A549 (cell line): ENCODE results near the gene LARGE1. TPM values are rescaled to one million over a fixed set of nuclear protein-coding genes. Genes with fewer than 3 reads are reported as not detected.
"Not testable (repeated sequence)": the region's sequence is repeated elsewhere in the genome, so short reads cannot be mapped to it uniquely, and the experiment has no call there.

Experiments used
- ATAC-seq, 2 experiments: fragments of 200-7000 bp in 1 of 2; fragments of >200 bp in 1 of 2; cut with Nextera tagmentation in 1 of 2; cut with Tn5 transposase in 1 of 2; 3 replicates each; pipeline versions ENCODE4 v1.8.0 to v1.9.1; 2018 to 2020; ENCODE audit warnings: mild to moderate bottlenecking in 1 of 2, moderate library complexity in 1 of 2
- CTCF ChIA-PET: fragments of 300-600 bp; sonication (Branson Sonifier 250); formaldehyde crosslinking; extraction: SDS; loops from one replicate; lab custom pipeline; 2021; ENCODE audit warnings: antibody characterized with exemption, inconsistent platforms; lab: Yijun Ruan, JAX
- POLR2A ChIA-PET: fragments of 350-600 bp; formaldehyde crosslinking; extraction: SDS; loops from one replicate; lab custom pipeline; 2021; ENCODE audit warnings: antibody characterized with exemption, inconsistent platforms; lab: Yijun Ruan, JAX
- DNase-seq, 2 experiments: peaks; one replicate each; pipeline versions ENCODE4 v3.0.0 to v3.0.0-alpha.2; 2011 to 2016; ENCODE audit warnings: low read depth in 1 of 2, low spot score in 1 of 2
- FAIRE-seq: peaks from 2 replicates; lab custom pipeline; 2011; peaks lifted over from hg19 to GRCh38; lab: Jason Lieb, UNC
- H3K27ac ChIP-seq, 2 experiments: fragments of >200 bp; sonication (Bioruptor Twin); formaldehyde crosslinking; 3 replicates each; pipeline ENCODE4 v1.5.1; 2016 to 2017
- H3K4me1 ChIP-seq: fragments of >200 bp; sonication (Bioruptor Twin); formaldehyde crosslinking; 3 replicates; pipeline ENCODE4 v1.6.1; 2016
- H3K4me2 ChIP-seq: fragments of >200 bp; sonication (Bioruptor Twin); formaldehyde crosslinking; 3 replicates; pipeline ENCODE4 v1.6.1; 2016
- H3K4me3 ChIP-seq: fragments of >200 bp; sonication (Bioruptor Twin); formaldehyde crosslinking; 3 replicates; pipeline ENCODE4 v1.5.1; 2016
- H3K9me3 ChIP-seq: fragments of >200 bp; sonication (Bioruptor Twin); formaldehyde crosslinking; 3 replicates; pipeline ENCODE4 v1.6.1; 2016
- BHLHE40 ChIP-seq: IDR thresholded peaks from 2 replicates; pipeline ENCODE4 v1.6.1; 2012; ENCODE audit warnings: low read depth, low read length, inconsistent platforms
- CBX2 ChIP-seq: fragments of 200-600 bp; sonication (generic); IDR thresholded peaks from 2 replicates; pipeline ENCODE4 v1.6.1; 2016; ENCODE audit warnings: low read depth, mild to moderate bottlenecking, borderline replicate concordance
- CHD2 ChIP-seq: fragments of 150-350 bp; IDR thresholded peaks from 2 replicates; pipeline ENCODE4 v1.6.1; 2014; ENCODE audit warnings: low read length; ENCODE audit not compliant: partially characterized antibody
- CHD4 ChIP-seq: fragments of 200-600 bp; sonication (generic); IDR thresholded peaks from 2 replicates; pipeline ENCODE4 v1.6.1; 2016; ENCODE audit warnings: antibody characterized with exemption, mild to moderate bottlenecking, borderline replicate concordance
- ESRRA ChIP-seq: fragments of 150-350 bp; IDR thresholded peaks from 2 replicates; pipeline ENCODE4 v1.6.1; 2014; ENCODE audit warnings: mild to moderate bottlenecking, low read length, borderline replicate concordance
- FOSB ChIP-seq: fragments of 250-450 bp; sonication (Bioruptor Pico); IDR thresholded peaks from 2 replicates; pipeline ENCODE4 v1.5.0; 2020; ENCODE audit warnings: mild to moderate bottlenecking, moderate library complexity
- FOSL2 ChIP-seq, 2 experiments: fragments of 450-650 bp in 1 of 2; fragments of >200 bp in 1 of 2; sonication (Bioruptor Twin) in 1 of 2; formaldehyde crosslinking; IDR thresholded peaks; 2 replicates each; pipeline versions ENCODE4 v1.5.0 to v1.6.1; 2016 to 2020; ENCODE audit warnings: mild to moderate bottlenecking in 1 of 2, moderate library complexity in 1 of 2
- HDAC2 ChIP-seq: fragments of 200-600 bp; sonication (generic); IDR thresholded peaks from 2 replicates; pipeline ENCODE4 v1.6.1; 2016
- HOXB13 ChIP-seq: fragments of 250-450 bp; sonication (Bioruptor Pico); IDR thresholded peaks from 2 replicates; pipeline ENCODE4 v1.5.0; 2020; ENCODE audit warnings: low read depth, mild to moderate bottlenecking, moderate library complexity
- JUN ChIP-seq, 2 experiments: fragments of >200 bp; sonication (Bioruptor Twin); formaldehyde crosslinking; IDR thresholded peaks; 2 replicates in 1 of 2; 3 replicates in 1 of 2; pipeline ENCODE4 v1.6.1; 2016 to 2017
- JUNB ChIP-seq: fragments of >200 bp; sonication (Bioruptor Twin); formaldehyde crosslinking; IDR thresholded peaks from 2 replicates; pipeline ENCODE4 v1.6.1; 2016
- KDM1A ChIP-seq: fragments of 200-600 bp; sonication (generic); IDR thresholded peaks from 2 replicates; pipeline ENCODE4 v1.6.1; 2016; ENCODE audit warnings: low read depth, mild to moderate bottlenecking
- KDM5A ChIP-seq: fragments of 200-600 bp; sonication (generic); IDR thresholded peaks from 2 replicates; pipeline ENCODE4 v1.6.1; 2016; ENCODE audit warnings: antibody characterized with exemption, mild to moderate bottlenecking
- MAFK ChIP-seq: fragments of 450-650 bp; IDR thresholded peaks from 2 replicates; pipeline ENCODE4 v1.6.1; 2014; ENCODE audit not compliant: partially characterized antibody
- NFE2L2 ChIP-seq: fragments of 150-350 bp; conservative IDR thresholded peaks from 2 replicates; pipeline ENCODE4 v1.6.1; 2014; ENCODE audit warnings: low read length
- PHF8 ChIP-seq: fragments of 200-600 bp; sonication (generic); IDR thresholded peaks from 2 replicates; pipeline ENCODE4 v1.6.1; 2016; ENCODE audit warnings: low read depth, mild to moderate bottlenecking, antibody characterized with exemption, moderate library complexity, borderline replicate concordance
- RARB ChIP-seq: fragments of 250-450 bp; sonication (Bioruptor Pico); IDR thresholded peaks from 2 replicates; pipeline ENCODE4 v1.8.0; 2021; ENCODE audit warnings: mild to moderate bottlenecking, moderate library complexity
- SREBF2 ChIP-seq: fragments of 450-650 bp; IDR thresholded peaks from 2 replicates; pipeline ENCODE4 v1.6.1; 2014; ENCODE audit warnings: mild to moderate bottlenecking, moderate library complexity
- ZNF302 ChIP-seq: fragments of 250-450 bp; sonication (Bioruptor Pico); IDR thresholded peaks from 2 replicates; pipeline ENCODE4 v1.9.0; 2021; ENCODE audit warnings: inconsistent platforms, mild to moderate bottlenecking, moderate library complexity
- WGBS: methylation state at CpG from one replicate; pipeline ENCODE4 v1.1.6; 2017; ENCODE audit errors: missing lambda C conversion rate; 5-methylcytosine and 5-hydroxymethylcytosine counted together
- polyA plus RNA-seq, 4 experiments: library from polyadenylated mRNA; depleted of rRNA in 3 of 4; stranded (reverse); fragments of >200 nt; fragmentation: RNase III in 1 of 4; extraction: RNeasy Plus Mini Kit Qiagen cat#74134 plus additional on column Dnase treatment in 1 of 4; gene quantifications; 2 replicates in 3 of 4; 3 replicates in 1 of 4; pipeline ENCODE4 v1.2.3, GENCODE V29; 2011 to 2017
- TF ChIP-seq, protein P1 (sequence below): fragments of >200 bp; sonication (Bioruptor Twin); formaldehyde crosslinking; IDR thresholded peaks from 3 replicates; pipeline ENCODE4 v1.6.1; 2016
- TF ChIP-seq, protein P2 (sequence below): fragments of >200 bp; sonication (Bioruptor Twin); formaldehyde crosslinking; IDR thresholded peaks from 2 replicates; pipeline ENCODE4 v1.6.1; 2016
- TF ChIP-seq, protein P3 (sequence below): fragments of >200 bp; sonication (Bioruptor Twin); formaldehyde crosslinking; IDR thresholded peaks from 3 replicates; pipeline ENCODE4 v1.5.1; 2016
- TF ChIP-seq, protein P4 (sequence below): IDR thresholded peaks from 2 replicates; pipeline ENCODE4 v1.6.1; 2012

The LARGE1 gene
- polyA plus RNA-seq, 2 of the 4 experiments (the other 2 are of a cell fraction), result 2.7 to 5.8 TPM

DNA sequence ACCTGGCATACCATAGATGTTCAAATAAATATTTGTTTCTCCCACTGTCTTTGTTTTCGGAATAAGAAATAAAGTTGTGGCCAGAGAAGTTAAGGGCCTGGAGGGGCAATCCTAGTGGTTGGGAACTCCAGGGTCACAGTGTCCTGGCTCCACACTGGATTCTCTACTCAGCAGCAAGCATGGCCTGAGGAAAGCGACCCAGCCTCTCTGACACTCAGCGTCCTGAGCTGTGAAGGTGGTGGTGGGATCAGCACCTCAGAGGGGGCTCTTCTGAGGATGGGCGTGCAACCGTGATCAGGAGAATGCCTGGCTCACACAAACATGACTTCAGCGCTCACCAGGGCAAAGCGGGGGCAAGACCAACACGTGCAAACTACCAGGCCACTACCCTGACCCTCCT lies 59.9 kb downstream of the LARGE1 start:
- no peak for TF ChIP-seq CBX2
- TF ChIP-seq CHD2, result no peak
- TF ChIP-seq, protein P1, sequence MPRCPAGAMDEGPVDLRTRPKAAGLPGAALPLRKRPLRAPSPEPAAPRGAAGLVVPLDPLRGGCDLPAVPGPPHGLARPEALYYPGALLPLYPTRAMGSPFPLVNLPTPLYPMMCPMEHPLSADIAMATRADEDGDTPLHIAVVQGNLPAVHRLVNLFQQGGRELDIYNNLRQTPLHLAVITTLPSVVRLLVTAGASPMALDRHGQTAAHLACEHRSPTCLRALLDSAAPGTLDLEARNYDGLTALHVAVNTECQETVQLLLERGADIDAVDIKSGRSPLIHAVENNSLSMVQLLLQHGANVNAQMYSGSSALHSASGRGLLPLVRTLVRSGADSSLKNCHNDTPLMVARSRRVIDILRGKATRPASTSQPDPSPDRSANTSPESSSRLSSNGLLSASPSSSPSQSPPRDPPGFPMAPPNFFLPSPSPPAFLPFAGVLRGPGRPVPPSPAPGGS, result no peak
- TF ChIP-seq, protein P2, sequence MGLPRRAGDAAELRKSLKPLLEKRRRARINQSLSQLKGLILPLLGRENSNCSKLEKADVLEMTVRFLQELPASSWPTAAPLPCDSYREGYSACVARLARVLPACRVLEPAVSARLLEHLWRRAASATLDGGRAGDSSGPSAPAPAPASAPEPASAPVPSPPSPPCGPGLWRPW, result no peak
- no peak for TF ChIP-seq CHD4
- TF ChIP-seq ESRRA, result no peak
- no peak for TF ChIP-seq KDM1A
- no peak for TF ChIP-seq JUNB
- no peak for TF ChIP-seq FOSL2 (IDR thresholded peaks at IDR 0.05)
- TF ChIP-seq FOSL2 (CRISPR knock-in tag; IDR thresholded peaks at IDR 0.05), result no peak
- ChIA-PET CTCF (no interaction called here), POLR2A (no interaction called here)
- no peak overlapping the region for H3K4me2 ChIP-seq
- no peak overlapping the region for H3K27ac ChIP-seq
- no peak for DNase-seq
- no peak overlapping the region for H3K4me3 ChIP-seq
- ATAC-seq, result no peak
- WGBS, result 76% methylated on average over 8 of the region's 8 CpGs
- H3K9me3 ChIP-seq, result no peaks in the 10 kb centered on the region
- FAIRE-seq, result no peak
- 0 out of 3 replicates have a peak, but pooled peaks cover 3% of the 10 kb centered on the region for H3K4me1 ChIP-seq

DNA sequence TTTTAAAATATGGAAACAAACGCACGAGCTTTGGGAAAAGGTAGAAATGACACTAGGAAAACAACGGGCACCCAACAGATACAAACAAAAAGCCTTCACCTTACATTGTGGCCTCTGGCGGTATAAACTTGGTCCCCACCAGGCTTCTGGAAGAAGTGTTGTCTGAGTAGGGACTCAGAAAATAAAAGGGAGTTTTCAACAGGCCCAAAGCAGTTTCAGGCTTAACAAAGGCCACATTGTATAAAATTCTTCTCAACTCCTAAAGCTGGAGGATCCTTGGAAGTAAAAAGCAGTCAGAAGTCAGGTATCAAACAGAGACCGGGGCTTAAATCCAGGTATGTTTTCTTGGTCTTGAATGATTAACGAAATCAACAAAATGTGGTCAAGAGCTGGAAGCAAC lies 61.0 kb downstream of the LARGE1 start:
- TF ChIP-seq HDAC2 (no peak), JUN (IDR thresholded peaks at IDR 0.05) (no peak), FOSL2 (IDR thresholded peaks at IDR 0.05) (no peak), FOSL2 (CRISPR knock-in tag; IDR thresholded peaks at IDR 0.05) (no peak), HOXB13 (CRISPR knock-in tag) (no peak), NFE2L2 (no peak), CHD4 (no peak), RARB (no peak), FOSB (CRISPR knock-in tag) (no peak), BHLHE40 (no peak), SREBF2 (no peak), KDM5A (no peak), PHF8 (no peak), MAFK (no peak), ZNF302 (CRISPR knock-in tag) (no peak), ESRRA (no peak), KDM1A (no peak)
- TF ChIP-seq, protein P3, sequence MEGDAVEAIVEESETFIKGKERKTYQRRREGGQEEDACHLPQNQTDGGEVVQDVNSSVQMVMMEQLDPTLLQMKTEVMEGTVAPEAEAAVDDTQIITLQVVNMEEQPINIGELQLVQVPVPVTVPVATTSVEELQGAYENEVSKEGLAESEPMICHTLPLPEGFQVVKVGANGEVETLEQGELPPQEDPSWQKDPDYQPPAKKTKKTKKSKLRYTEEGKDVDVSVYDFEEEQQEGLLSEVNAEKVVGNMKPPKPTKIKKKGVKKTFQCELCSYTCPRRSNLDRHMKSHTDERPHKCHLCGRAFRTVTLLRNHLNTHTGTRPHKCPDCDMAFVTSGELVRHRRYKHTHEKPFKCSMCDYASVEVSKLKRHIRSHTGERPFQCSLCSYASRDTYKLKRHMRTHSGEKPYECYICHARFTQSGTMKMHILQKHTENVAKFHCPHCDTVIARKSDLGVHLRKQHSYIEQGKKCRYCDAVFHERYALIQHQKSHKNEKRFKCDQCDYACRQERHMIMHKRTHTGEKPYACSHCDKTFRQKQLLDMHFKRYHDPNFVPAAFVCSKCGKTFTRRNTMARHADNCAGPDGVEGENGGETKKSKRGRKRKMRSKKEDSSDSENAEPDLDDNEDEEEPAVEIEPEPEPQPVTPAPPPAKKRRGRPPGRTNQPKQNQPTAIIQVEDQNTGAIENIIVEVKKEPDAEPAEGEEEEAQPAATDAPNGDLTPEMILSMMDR, result no peak
- TF ChIP-seq, protein P4, sequence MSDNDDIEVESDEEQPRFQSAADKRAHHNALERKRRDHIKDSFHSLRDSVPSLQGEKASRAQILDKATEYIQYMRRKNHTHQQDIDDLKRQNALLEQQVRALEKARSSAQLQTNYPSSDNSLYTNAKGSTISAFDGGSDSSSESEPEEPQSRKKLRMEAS, result no peak
- TF ChIP-seq, protein P1, result no peak
- TF ChIP-seq, all 56 proteins: peak for 0
- FAIRE-seq (no peak), DNase-seq (no peak), ATAC-seq (no peak)
- no peak overlapping the region for H3K27ac ChIP-seq
- no peaks in the 10 kb centered on the region for H3K9me3 ChIP-seq
- 80% methylated on average over 6 of the region's 6 CpGs for WGBS
- no peaks in the 10 kb centered on the region for H3K4me1 ChIP-seq
- ChIA-PET CTCF (no interaction called here), POLR2A (no interaction called here)
- H3K4me2 ChIP-seq, result no peak overlapping the region
- no peak overlapping the region for H3K4me3 ChIP-seq

DNA sequence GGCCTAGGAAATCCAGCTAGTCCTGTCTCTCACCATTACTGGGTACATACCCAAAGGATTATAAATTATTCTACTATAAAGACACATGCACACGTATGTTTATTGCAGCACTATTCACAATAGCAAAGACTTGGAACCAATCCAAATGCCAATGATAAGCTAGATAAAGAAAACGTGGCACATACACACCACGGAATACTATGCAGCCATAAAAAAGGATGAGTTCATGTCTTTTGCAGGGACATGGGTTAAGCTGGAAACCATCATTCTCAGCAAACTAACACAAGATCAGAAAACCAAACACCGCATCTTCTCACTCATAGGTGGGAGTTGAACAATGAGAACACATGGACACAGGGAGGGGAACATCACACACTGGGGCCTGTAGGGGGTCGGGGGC lies 61.6 kb downstream of the LARGE1 start:
- H3K4me1 ChIP-seq, ATAC-seq, POLR2A ChIA-PET, H3K4me3 ChIP-seq, H3K4me2 ChIP-seq, DNase-seq, FAIRE-seq, CTCF ChIA-PET, H3K9me3 ChIP-seq, H3K27ac ChIP-seq: not testable (repeated sequence)
- 59% methylated on average over 4 of the region's 5 CpGs for WGBS

DNA sequence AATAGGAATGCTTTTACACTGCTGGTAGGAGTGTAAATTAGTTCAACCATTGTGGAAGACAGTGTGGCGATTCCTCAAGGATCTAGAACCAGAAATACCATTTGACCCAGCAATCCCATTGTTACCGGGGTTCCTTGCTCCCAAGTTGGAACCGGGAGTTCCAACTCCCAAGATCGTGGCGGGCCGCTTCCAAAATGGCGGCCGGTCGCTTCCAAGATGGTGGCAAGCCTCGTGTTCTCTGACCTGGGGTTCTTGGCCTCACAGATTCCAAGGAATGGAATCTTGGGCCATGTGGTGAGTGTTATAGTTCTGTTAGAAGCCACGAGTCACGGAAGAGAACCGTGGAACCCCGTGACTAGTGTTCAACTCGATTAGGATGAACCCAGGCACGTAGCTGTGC lies 62.5 kb downstream of the LARGE1 start:
- ATAC-seq, DNase-seq, H3K27ac ChIP-seq, CTCF ChIA-PET, H3K4me2 ChIP-seq, H3K9me3 ChIP-seq, POLR2A ChIA-PET, FAIRE-seq, H3K4me3 ChIP-seq, H3K4me1 ChIP-seq: not testable (repeated sequence)
- WGBS, result 87% methylated on average over 13 of the region's 16 CpGs
